ENCODE data around the gene ARFGEF3. TPM values are rescaled to one million over a fixed set of nuclear protein-coding genes. Genes with fewer than 3 reads are reported as not detected.

Gene ARFGEF3
- total RNA-seq, 1 experiment from 2014 or later = 20.1 TPM

- H3K4me1 Mint-ChIP-seq = peaks cover 5% of the 10 kb centered on the region; the same call in 1 of the 2 replicates
- no peaks in the 10 kb centered on the region for H3K27me3 Mint-ChIP-seq (ENCODE audit: low read depth)
- H3K27ac Mint-ChIP-seq = no peak overlapping the region
- peaks cover 21% of the 10 kb centered on the region for H3K36me3 Mint-ChIP-seq
- no peaks in the 10 kb centered on the region for H3K9me3 Mint-ChIP-seq
- ATAC-seq (no peak), DNase-seq (ENCODE audit: low spot score) (no peak)
- ChIA-PET POLR2A (no interaction called here), CTCF (interaction anchor here (0.5 kb wide), 1 partner anchor 522 kb away, joined by 3 read pairs; no protein-coding TSS in a partner anchor)
- H3K4me3 Mint-ChIP-seq = no peak overlapping the region
- TF ChIP-seq IRF2 (CRISPR knock-in tag; IDR thresholded peaks at IDR 0.05; ENCODE audit: borderline replicate concordance, low read depth) (no peak), ATF2 (CRISPR knock-in tag; IDR thresholded peaks at IDR 0.05; ENCODE audit: borderline replicate concordance, low read depth) (no peak), GABPB1 (CRISPR knock-in tag; IDR thresholded peaks at IDR 0.05) (no peak), ZBTB43 (CRISPR knock-in tag; IDR thresholded peaks at IDR 0.05) (no peak), ZNF532 (CRISPR knock-in tag; IDR thresholded peaks at IDR 0.05; ENCODE audit: borderline replicate concordance) (no peak)
Observed at GRCh38 chr6:138296786-138297185, 135.0 kb downstream of the ARFGEF3 start.

- Mint-ChIP-seq H3K4me3 (no peak overlapping the region), H3K36me3 (peaks cover 24% of the 10 kb centered on the region), H3K27me3 (ENCODE audit: low read depth) (no peaks in the 10 kb centered on the region), H3K9me3 (no peaks in the 10 kb centered on the region), H3K4me1 (no peaks in the 10 kb centered on the region), H3K27ac (no peak overlapping the region)
- no peak for DNase-seq (ENCODE audit: low spot score)
- ATAC-seq = no peak
- POLR2A ChIA-PET = no interaction called here
- CTCF ChIA-PET = interaction anchor here (1.0 kb wide), 1 partner anchor 10 kb away, joined by 3 read pairs; no protein-coding TSS in a partner anchor
- no peak for TF ChIP-seq GRHL2 (CRISPR knock-in tag; IDR thresholded peaks at IDR 0.05; ENCODE audit: insufficient replicate concordance, severe bottlenecking)
- TF ChIP-seq ZNF671 (CRISPR knock-in tag; IDR thresholded peaks at IDR 0.05) = no peak
- no peak for TF ChIP-seq ZMAT4 (CRISPR knock-in tag; IDR thresholded peaks at IDR 0.05)
- no peak for TF ChIP-seq CBFB (CRISPR knock-in tag; IDR thresholded peaks at IDR 0.05; ENCODE audit: low read depth)
- no peak for TF ChIP-seq ZNF138 (CRISPR knock-in tag; conservative IDR thresholded peaks at IDR 0.05)
Observed at GRCh38 chr6:138297761-138298298, 136.1 kb downstream of the ARFGEF3 start.

- no peak for DNase-seq (ENCODE audit: low spot score)
- Mint-ChIP-seq H3K36me3 (peaks cover 28% of the 10 kb centered on the region), H3K4me3 (no peak overlapping the region), H3K27ac (no peak overlapping the region), H3K9me3 (no peaks in the 10 kb centered on the region), H3K4me1 (no peaks in the 10 kb centered on the region), H3K27me3 (ENCODE audit: low read depth) (no peaks in the 10 kb centered on the region)
- CTCF ChIA-PET = no interaction called here
- TF ChIP-seq AFF4 (CRISPR knock-in tag; IDR thresholded peaks at IDR 0.05; ENCODE audit: borderline replicate concordance) = no peak
- ATAC-seq = no peak
- POLR2A ChIA-PET = no interaction called here
Observed at GRCh38 chr6:138300469-138300868, 138.7 kb downstream of the ARFGEF3 start.
